Thyroid gland (tissue), 4 donors: ENCODE measurements around the gene ISLR. TPM values are rescaled to one million over a fixed set of nuclear protein-coding genes. Genes with fewer than 3 reads are reported as not detected.

Experiments
- DNase-seq, 2 donors: peaks; one replicate each; pipeline ENCODE4 v3.0.0-alpha.2; 2019
- H3K27ac ChIP-seq, 3 donors: fragments of 200-600 bp; sonication (generic); 1 replicate in 2 of 3; 2 replicates in 1 of 3; pipeline ENCODE4 v1.5.1; 2016 to 2019; ENCODE audit warnings: mild to moderate bottlenecking in 1 of 3, moderate library complexity in 1 of 3
- H3K27me3 ChIP-seq: fragments of 200-600 bp; sonication (generic); one replicate; pipeline ENCODE4 v1.5.1; 2019
- H3K36me3 ChIP-seq, 2 donors: fragments of 200-600 bp; sonication (generic); one replicate each; pipeline ENCODE4 v1.5.1; 2016 to 2019
- H3K4me1 ChIP-seq, 2 donors: fragments of 200-600 bp; sonication (generic); one replicate each; pipeline ENCODE4 v1.5.1; 2017 to 2019
- H3K4me3 ChIP-seq, 3 donors: fragments of 200-600 bp; sonication (generic); replicated peaks in 1 of 3; 1 replicate in 2 of 3; 2 replicates in 1 of 3; pipeline ENCODE4 v1.5.1; 2016; ENCODE audit warnings: mild to moderate bottlenecking in 1 of 3
- H3K9me3 ChIP-seq: fragments of 200-600 bp; sonication (generic); one replicate; pipeline ENCODE4 v1.5.1; 2017
- POLR2A ChIP-seq, 2 donors: fragments of 450-650 bp; IDR thresholded peaks; one replicate each; pipeline ENCODE4 v1.6.1; 2017; ENCODE audit warnings: antibody characterized with exemption in 2 of 2, mild to moderate bottlenecking in 2 of 2, moderate library complexity in 1 of 2
- WGBS, 2 donors: methylation state at CpG; one replicate each; pipeline ENCODE4 v1.1.5; 2017; 5-methylcytosine and 5-hydroxymethylcytosine counted together
- intact Hi-C: fragments of 100-400 bp; cut with DNase I; formaldehyde crosslinking; loops from one replicate; pipeline ENCODE4 v1.15.1; 2023
- total RNA-seq, 4 donors: library from RNA; depleted of rRNA; stranded (reverse); fragments of >200 nt; gene quantifications; one replicate each; pipeline ENCODE4 v1.2.3, GENCODE V29; 2016
- TF ChIP-seq, protein P1 (sequence below), 6 experiments: fragments of 200-600 bp in 3 of 6; fragments of 450-650 bp in 3 of 6; sonication (generic) in 3 of 6; IDR thresholded peaks; one replicate each; pipeline ENCODE4 v1.5.1; 2016 to 2019; ENCODE audit warnings: antibody characterized with exemption in 6 of 6, mild to moderate bottlenecking in 2 of 6, inconsistent platforms in 1 of 6, moderate library complexity in 1 of 6

ISLR gene
- total RNA-seq, 4 donors from 2014 or later: 90.8 to 151 (median 97.7) TPM

DNA sequence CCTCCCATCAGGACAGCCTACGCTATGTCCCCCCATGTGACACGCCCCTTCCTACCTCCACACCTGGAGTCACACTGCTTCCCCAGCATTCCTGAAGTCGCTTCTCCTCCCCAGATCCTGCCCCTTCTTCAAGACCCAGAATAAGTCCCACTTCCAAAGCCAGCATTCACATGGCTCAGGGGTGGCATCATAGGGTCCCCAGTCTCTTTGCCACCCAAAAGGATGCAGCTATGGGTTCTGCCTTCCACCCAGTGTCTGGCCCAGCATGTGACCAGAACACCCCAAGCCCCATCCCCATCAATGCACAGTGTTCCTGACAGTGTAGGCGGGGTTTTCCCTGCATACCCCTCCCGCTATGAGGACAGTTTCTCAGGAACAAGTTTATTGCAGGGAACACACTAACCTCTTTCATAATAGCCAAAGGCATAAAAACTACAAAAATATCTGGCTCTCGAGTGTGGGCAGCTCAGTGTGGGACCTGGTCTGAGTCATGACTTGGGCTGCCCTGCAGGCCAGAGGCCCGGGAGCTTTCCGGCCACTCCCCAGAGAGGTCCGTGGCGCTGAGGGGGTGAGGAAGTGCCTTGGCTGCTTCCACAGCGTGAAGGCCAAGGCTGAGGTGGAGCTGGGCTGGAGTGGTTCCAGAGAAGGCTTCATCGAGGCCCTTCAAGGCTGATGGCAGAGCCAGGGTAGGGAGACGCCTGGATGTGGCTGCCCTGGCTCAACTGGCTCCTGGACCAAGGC, 5.8 kb downstream of the ISLR start:
- intact Hi-C loops: no loop called here
- peaks cover 25 to 58% of the 10 kb centered on the region in 2 donors for H3K4me1 ChIP-seq
- no peak overlapping the region for H3K4me3 ChIP-seq
- H3K36me3 ChIP-seq: no peaks in the 10 kb centered on the region
- 34 to 60% methylated on average over 6 to 12 of the region's 13 CpGs for WGBS, 2 donors
- H3K9me3 ChIP-seq: no peaks in the 10 kb centered on the region
- peak overlapping the region; percentile 33 to 70 (median 49) for H3K27ac ChIP-seq
- TF ChIP-seq, protein P1, sequence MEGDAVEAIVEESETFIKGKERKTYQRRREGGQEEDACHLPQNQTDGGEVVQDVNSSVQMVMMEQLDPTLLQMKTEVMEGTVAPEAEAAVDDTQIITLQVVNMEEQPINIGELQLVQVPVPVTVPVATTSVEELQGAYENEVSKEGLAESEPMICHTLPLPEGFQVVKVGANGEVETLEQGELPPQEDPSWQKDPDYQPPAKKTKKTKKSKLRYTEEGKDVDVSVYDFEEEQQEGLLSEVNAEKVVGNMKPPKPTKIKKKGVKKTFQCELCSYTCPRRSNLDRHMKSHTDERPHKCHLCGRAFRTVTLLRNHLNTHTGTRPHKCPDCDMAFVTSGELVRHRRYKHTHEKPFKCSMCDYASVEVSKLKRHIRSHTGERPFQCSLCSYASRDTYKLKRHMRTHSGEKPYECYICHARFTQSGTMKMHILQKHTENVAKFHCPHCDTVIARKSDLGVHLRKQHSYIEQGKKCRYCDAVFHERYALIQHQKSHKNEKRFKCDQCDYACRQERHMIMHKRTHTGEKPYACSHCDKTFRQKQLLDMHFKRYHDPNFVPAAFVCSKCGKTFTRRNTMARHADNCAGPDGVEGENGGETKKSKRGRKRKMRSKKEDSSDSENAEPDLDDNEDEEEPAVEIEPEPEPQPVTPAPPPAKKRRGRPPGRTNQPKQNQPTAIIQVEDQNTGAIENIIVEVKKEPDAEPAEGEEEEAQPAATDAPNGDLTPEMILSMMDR (IDR thresholded peaks at IDR 0.05): no peak
- TF ChIP-seq POLR2A (IDR thresholded peaks at IDR 0.05): no peak
- peak; percentile 96 to 97 for DNase-seq
- no peaks in the 10 kb centered on the region for H3K27me3 ChIP-seq

DNA sequence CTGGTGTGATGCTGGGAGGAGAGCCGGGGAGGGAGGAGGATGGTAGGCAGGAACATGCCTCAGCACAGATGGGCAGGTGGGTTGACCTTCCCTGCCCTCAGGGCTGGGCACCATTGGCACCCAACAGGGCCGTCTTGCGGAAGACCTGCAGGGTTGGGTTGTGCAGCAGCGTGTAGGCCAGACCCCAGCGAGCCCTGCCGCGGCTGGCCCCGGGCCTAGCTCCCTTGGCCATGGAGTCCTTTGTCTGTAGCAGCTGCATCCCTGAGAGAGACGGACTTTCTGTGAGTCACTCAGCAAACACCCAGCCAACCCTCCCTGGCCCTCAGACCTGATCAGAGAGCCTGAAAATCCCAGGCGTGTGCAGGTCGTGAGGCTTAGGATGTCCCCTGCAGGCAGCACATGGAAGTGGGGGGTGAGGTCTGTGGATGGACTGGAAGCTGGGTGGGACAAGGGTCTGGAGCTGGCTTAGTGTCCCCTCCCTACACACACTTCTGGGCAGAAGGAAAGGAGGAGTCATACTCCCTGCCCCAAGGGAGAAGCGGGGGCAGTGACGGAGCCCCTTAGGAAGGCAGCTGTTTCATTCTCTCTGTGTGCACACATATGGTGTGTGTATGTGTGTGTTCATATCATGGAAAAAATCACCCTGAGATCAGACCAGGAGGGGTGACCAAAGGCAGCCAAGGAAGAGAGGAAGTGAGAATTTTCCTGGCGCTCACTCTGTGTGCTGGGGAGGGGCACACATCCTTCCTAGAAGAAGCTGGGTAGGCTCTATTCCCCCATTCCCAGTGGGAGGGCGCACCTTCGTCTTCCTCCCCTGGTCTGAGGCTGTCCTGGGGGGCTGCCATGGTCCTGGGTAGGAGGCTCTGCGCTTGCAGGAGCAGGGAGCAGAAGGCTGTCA, 6.7 kb downstream of the ISLR start:
- DNase-seq: no peak
- H3K4me3 ChIP-seq: no peak overlapping the region
- no peaks in the 10 kb centered on the region for H3K36me3 ChIP-seq
- WGBS, 2 donors: 78 to 80% methylated on average over 9 to 13 of the region's 17 CpGs
- intact Hi-C loops: no loop called here
- peak overlapping the region in 2 of 3 donors; percentile 49 to 70 for H3K27ac ChIP-seq
- TF ChIP-seq POLR2A (IDR thresholded peaks at IDR 0.05): no peak
- TF ChIP-seq, protein P1 (IDR thresholded peaks at IDR 0.05): no peak
- peaks cover 18 to 48% of the 10 kb centered on the region in 2 donors for H3K4me1 ChIP-seq
- H3K27me3 ChIP-seq: no peaks in the 10 kb centered on the region
- no peaks in the 10 kb centered on the region for H3K9me3 ChIP-seq

DNA sequence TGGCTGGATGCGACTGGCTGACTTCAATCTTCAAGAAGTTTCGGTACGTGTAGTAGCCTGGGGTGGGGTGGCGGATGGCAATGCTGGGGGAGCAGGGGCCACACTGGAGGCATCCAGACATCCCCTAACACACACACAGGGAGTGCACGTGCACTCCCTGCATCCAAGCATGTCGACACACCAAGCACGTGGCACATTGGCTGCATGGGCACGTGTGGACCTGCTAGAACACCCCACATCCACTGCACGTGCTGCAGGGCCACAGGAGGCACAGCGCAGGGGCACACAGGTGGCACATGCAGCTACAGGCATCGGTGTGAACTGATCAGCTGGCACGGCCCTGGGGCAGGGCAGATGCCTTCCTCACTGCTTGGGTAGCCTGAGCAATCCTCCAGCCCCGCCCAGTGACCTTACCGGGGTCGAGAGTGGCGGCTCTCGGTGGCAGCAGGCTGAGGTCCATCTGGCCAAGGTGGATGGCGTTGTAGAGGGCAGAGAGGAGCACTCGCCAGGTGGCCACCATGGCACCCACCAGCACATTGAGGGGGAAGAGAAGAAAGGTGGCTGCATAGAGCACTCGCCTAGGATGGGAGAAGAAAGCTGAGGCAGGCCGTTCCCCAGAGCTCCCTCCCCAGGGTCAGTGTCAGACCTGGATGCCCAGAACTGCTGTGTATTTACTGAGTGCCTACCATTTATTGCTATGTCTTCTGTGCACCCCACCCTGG, 7.5 kb downstream of the ISLR start:
- WGBS, 2 donors: 89 to 93% methylated on average over 13 to 15 of the region's 21 CpGs
- TF ChIP-seq, protein P1 (IDR thresholded peaks at IDR 0.05): no peak
- TF ChIP-seq POLR2A (IDR thresholded peaks at IDR 0.05): no peak
- DNase-seq: peak in 1 of 2 donors; percentile 1

DNA sequence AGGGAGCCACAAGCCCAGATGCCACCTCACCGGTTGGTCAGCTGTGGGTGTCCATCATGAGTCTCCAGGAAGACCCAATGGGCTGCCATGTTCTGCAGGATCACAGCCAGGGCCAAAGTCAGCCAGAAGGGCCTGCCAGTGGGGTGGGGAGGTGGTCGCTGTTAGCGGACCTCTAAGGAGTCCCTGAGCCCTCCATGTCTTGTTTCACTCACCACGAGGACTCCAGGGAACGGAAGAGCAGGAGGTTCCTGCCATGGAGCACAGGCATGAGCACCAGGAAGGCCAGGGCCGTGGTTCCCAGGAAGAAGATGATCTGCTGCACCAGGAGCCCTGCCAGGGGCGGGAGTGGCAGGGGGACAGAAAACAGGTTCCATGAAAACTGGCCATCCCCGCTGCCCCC, 8.6 kb downstream of the ISLR start:
- Histone ChIP-seq H3K4me3 (no peak overlapping the region), H3K9me3 (no peaks in the 10 kb centered on the region), H3K27ac (no peak overlapping the region), H3K36me3 (no peaks in the 10 kb centered on the region), H3K4me1 (peaks cover 18 to 31% of the 10 kb centered on the region in 2 donors), H3K27me3 (no peaks in the 10 kb centered on the region)
- no peak for TF ChIP-seq POLR2A (IDR thresholded peaks at IDR 0.05)
- TF ChIP-seq, protein P1 (IDR thresholded peaks at IDR 0.05): no peak
- 96 to 97% methylated on average over 5 to 8 of the region's 8 CpGs for WGBS, 2 donors
- no peak for DNase-seq
- intact Hi-C loops: no loop called here

More for the DNA sequence above, 7.5 kb downstream of the ISLR start:
- Histone ChIP-seq H3K27me3 (no peaks in the 10 kb centered on the region), H3K4me3 (no peak overlapping the region), H3K4me1 (peaks cover 18 to 40% of the 10 kb centered on the region in 2 donors), H3K9me3 (no peaks in the 10 kb centered on the region), H3K27ac (no peak overlapping the region), H3K36me3 (no peaks in the 10 kb centered on the region)
- intact Hi-C loops: no loop called here
